Body of pancreas (tissue), 4 donors: Measurements from ENCODE around the gene ASPN. TPM values are rescaled to one million over a fixed set of nuclear protein-coding genes. Genes with fewer than 3 reads are reported as not detected.

Experiments
- ATAC-seq: fragments of 150-250 bp; one replicate; pipeline ENCODE4 v1.9.1; 2016
- DNase-seq, 4 donors: peaks; one replicate each; pipeline ENCODE4 v3.0.0-alpha.2; 2019
- H3K27ac ChIP-seq, 4 donors: fragments of 200-600 bp; sonication (generic); 1 replicate in 3 of 4; 2 replicates in 1 of 4; pipeline versions ENCODE4 v1.5.1 to v1.6.1; 2016 to 2019; ENCODE audit warnings: mild to moderate bottlenecking in 1 of 4, mixed read lengths in 1 of 4, moderate library complexity in 1 of 4
- H3K27me3 ChIP-seq, 2 donors: fragments of 200-600 bp; sonication (generic); one replicate each; pipeline ENCODE4 v1.6.0; 2016; ENCODE audit warnings: mild to moderate bottlenecking in 1 of 2
- H3K36me3 ChIP-seq, 2 donors: fragments of 200-600 bp; sonication (generic); replicated peaks in 1 of 2; 2 replicates each; pipeline ENCODE4 v1.5.1; 2016; ENCODE audit warnings: low read depth in 2 of 2; ENCODE audit not compliant: insufficient read depth in 1 of 2
- H3K4me1 ChIP-seq: fragments of 200-600 bp; sonication (generic); one replicate; pipeline ENCODE4 v1.6.0; 2016
- H3K4me3 ChIP-seq, 2 donors: fragments of 200-600 bp; sonication (generic); 1 replicate in 1 of 2; 2 replicates in 1 of 2; pipeline ENCODE4 v1.5.1; 2016 to 2019
- H3K9me3 ChIP-seq, 3 donors: fragments of 200-600 bp; sonication (generic); 1 replicate in 2 of 3; 2 replicates in 1 of 3; pipeline ENCODE4 v1.5.1; 2016
- CTCF ChIP-seq, 7 experiments: fragments of 450-650 bp in 4 of 7; fragments of 200-600 bp in 3 of 7; sonication (generic) in 3 of 7; IDR thresholded peaks; one replicate each; pipeline ENCODE4 v1.5.1; 2016 to 2019; ENCODE audit warnings: antibody characterized with exemption in 7 of 7
- POLR2A ChIP-seq, 3 donors: fragments of 450-650 bp; IDR thresholded peaks; one replicate each; pipeline ENCODE4 v1.6.1; 2016; ENCODE audit warnings: antibody characterized with exemption in 3 of 3, mild to moderate bottlenecking in 2 of 3
- WGBS, 2 donors: methylation state at CpG; one replicate each; pipeline ENCODE4 v1.1.5; 2017; 5-methylcytosine and 5-hydroxymethylcytosine counted together
- intact Hi-C: fragments of 100-400 bp; cut with DNase I; formaldehyde crosslinking; loops from one replicate; pipeline ENCODE4 v1.15.1; 2023
- total RNA-seq, 2 donors: library from RNA; depleted of rRNA; stranded (reverse); fragments of >200 nt; gene quantifications; one replicate each; pipeline ENCODE4 v1.1.0, GENCODE V29; 2016

ASPN gene
- total RNA-seq, 2 donors from 2014 or later: 3.6 to 13.5 TPM

- WGBS, 2 donors: 95 to 100% methylated on average over 2 of the region's 2 CpGs
- intact Hi-C loops: no loop called here
Measured at GRCh38 chr9:92494856-92495255, 12.6 kb upstream of the ASPN start.

DNA sequence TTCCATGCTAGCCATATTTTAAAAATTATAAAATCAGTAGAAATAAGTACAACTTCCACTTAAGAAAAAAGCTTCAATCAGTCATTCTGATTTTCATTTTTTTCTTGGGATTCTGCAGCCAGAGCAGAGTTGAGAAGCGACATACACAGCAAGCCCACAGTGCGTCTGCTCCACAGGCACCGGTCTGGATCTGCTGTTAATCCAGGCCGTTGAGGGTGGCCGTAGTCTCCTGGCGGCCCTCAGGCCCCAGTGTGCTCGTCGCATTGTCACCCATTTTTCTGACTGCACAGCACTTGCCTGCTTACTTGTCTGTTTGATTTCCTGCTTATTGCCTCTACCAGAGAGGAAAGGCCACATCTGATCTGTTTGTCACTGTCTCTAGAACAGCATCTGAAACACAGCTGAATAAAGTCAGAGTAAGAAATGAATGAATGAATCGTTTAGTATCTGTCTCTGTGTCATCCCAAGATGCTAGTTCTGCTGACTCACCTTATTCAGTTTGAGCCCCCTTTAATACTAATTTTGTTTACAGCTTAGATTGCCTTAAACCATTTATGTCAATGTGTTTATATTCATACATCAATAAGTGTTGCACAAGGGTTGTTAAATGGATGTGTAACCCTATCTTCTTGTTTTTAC lies 11.6 kb upstream of the ASPN start:
- no peaks in the 10 kb centered on the region for H3K9me3 ChIP-seq
- WGBS, 2 donors: 87 to 94% methylated on average over 9 of the region's 9 CpGs
- intact Hi-C loops: no loop called here

More at GRCh38 chr9:92494856-92495255, 12.6 kb upstream of the ASPN start:
- Histone ChIP-seq H3K36me3 (no peaks in the 10 kb centered on the region), H3K27ac (no peak overlapping the region), H3K4me1 (no peaks in the 10 kb centered on the region), H3K9me3 (no peaks in the 10 kb centered on the region), H3K27me3 (no peaks in the 10 kb centered on the region), H3K4me3 (no peak overlapping the region)
- TF ChIP-seq POLR2A (IDR thresholded peaks at IDR 0.05) (no peak), CTCF (IDR thresholded peaks at IDR 0.05) (no peak)
- no peak for DNase-seq
- no peak for ATAC-seq

DNA sequence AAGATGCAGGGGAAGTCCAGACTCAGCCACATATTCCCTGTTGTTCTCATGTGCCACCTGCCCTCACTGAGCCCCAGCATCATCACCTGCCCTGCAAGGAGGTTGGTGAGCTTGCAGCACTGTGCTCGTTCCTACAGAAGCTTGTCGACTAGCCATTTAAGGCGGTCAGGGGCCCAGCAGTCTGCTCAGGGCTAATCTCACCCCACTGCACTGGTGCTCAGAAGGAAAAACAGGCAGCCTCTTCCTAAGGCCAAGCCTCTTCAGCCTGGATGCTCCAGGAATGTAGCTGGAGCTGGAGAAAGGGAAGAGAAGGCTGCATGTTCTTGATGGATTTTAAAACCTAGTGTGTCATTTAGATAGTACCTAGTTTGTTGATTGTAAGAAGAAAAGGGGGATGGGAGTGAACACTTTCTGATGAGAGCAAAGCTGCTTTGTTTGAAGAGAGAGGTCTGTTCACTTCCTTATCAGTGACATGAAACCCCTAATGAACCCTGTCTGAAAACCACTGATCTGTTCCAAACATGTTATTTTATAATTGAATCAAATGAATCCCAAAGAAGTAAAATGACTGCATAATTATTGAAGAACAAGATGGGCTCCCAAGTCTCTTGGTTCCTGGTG lies 10.6 kb upstream of the ASPN start:
- Histone ChIP-seq H3K4me3 (no peak overlapping the region), H3K4me1 (no peaks in the 10 kb centered on the region), H3K27ac (no peak overlapping the region), H3K36me3 (no peaks in the 10 kb centered on the region), H3K27me3 (no peaks in the 10 kb centered on the region), H3K9me3 (no peaks in the 10 kb centered on the region)
- intact Hi-C loops: no loop called here
- 58 to 82% methylated on average over 3 of the region's 3 CpGs for WGBS, 2 donors
- ATAC-seq (no peak), DNase-seq (no peak)
- TF ChIP-seq POLR2A (IDR thresholded peaks at IDR 0.05) (no peak), CTCF (IDR thresholded peaks at IDR 0.05) (no peak)

More for the DNA sequence above, 11.6 kb upstream of the ASPN start:
- H3K4me1 ChIP-seq: no peaks in the 10 kb centered on the region
- no peak overlapping the region for H3K27ac ChIP-seq
- no peak for ATAC-seq
- no peak for DNase-seq
- TF ChIP-seq POLR2A (IDR thresholded peaks at IDR 0.05) (no peak), CTCF (IDR thresholded peaks at IDR 0.05) (no peak)
- no peaks in the 10 kb centered on the region for H3K36me3 ChIP-seq
- no peaks in the 10 kb centered on the region for H3K27me3 ChIP-seq
- H3K4me3 ChIP-seq: no peak overlapping the region

DNA sequence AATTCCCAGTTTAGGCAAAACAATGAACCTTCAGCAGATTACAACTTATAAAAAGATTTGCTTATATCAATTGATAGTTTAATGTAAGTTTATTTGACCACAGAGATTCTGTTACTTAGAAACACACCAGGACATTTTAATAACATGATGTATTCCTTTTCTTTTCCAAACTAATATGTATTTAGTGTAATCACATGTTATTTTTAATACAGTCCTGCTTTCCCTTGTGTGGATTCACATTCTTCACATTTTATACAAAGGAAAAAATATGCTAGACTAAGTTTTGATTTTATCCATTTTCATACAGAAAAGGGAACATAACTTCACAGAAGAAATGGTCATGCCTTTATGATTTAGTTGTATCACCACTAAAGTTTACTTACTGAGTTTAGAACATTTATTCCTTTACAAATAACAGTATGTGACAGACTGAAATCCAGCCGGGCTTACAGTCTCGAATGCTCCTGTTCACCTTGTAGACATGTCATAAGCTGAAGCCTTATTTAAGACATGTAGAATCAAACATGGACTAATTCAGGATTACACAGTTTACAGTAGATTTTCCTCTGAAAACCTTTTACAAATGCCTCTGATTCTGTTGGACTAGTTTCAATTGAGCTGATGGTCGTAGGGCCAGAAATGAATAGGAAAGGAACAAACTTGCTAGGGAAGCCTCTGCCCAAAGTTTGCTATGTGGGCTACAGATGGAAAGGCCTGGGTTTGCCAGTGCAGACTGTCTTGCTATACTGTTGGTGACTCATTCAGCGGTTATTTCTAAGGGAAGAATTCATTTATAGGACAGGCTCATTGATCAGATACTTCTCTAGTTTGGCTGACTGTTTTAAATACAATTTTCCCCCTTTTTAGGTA lies 6.6 kb upstream of the ASPN start:
- ATAC-seq (no peak), DNase-seq (no peak)
- TF ChIP-seq POLR2A (IDR thresholded peaks at IDR 0.05): no peak
- no peak for TF ChIP-seq CTCF (IDR thresholded peaks at IDR 0.05)
- Histone ChIP-seq H3K4me1 (no peaks in the 10 kb centered on the region), H3K27ac (no peak overlapping the region), H3K4me3 (no peak overlapping the region), H3K9me3 (no peaks in the 10 kb centered on the region), H3K27me3 (no peaks in the 10 kb centered on the region), H3K36me3 (no peaks in the 10 kb centered on the region)
- intact Hi-C loops: no loop called here
- 84 to 89% methylated on average over 4 of the region's 4 CpGs for WGBS, 2 donors
